ENCODE data around the gene ATF4. TPM values are rescaled to one million over a fixed set of nuclear protein-coding genes. Genes with fewer than 3 reads are reported as not detected.

The ATF4 gene
- total and polyA plus RNA-seq, 2 experiments from 2014 or later = 203 to 375 TPM

- no peak overlapping the region for H3K4me3 ChIP-seq
- no peak overlapping the region for H3K27ac ChIP-seq
- H3K4me1 ChIP-seq (ENCODE audit: low read depth) = peaks cover 14% of the 10 kb centered on the region
- TF ChIP-seq CTCF (IDR thresholded peaks at IDR 0.05; ENCODE audit: low read depth, low read length) = no peak
- no peaks in the 10 kb centered on the region for H3K36me3 ChIP-seq
- peak in 1 of 2 donors; percentile 76 for DNase-seq (ENCODE audit: low read depth in 1 of 2, low spot score in 1 of 2)
- H3K27me3 ChIP-seq = no peaks in the 10 kb centered on the region
- no peaks in the 10 kb centered on the region for H3K9me3 ChIP-seq (ENCODE audit: low read depth)
These were observed 41.9 kb upstream of the ATF4 start for GRCh38 chr22:39478441-39478850.

GRCh38 chr22:39479254-39479653, 41.1 kb upstream of the ATF4 start:
- TF ChIP-seq CTCF (IDR thresholded peaks at IDR 0.05; ENCODE audit: low read depth, low read length) = no peak
- H3K27me3 ChIP-seq = no peaks in the 10 kb centered on the region
- H3K9me3 ChIP-seq (ENCODE audit: low read depth) = no peaks in the 10 kb centered on the region
- H3K4me1 ChIP-seq (ENCODE audit: low read depth) = peaks cover 8% of the 10 kb centered on the region
- H3K36me3 ChIP-seq = no peaks in the 10 kb centered on the region
- H3K4me3 ChIP-seq = no peak overlapping the region
- DNase-seq (ENCODE audit: low read depth in 1 of 2, low spot score in 1 of 2) = no peak
- no peak overlapping the region for H3K27ac ChIP-seq

- TF ChIP-seq CTCF (IDR thresholded peaks at IDR 0.05; ENCODE audit: low read depth, low read length) = no peak
- no peaks in the 10 kb centered on the region for H3K27me3 ChIP-seq
These were observed 39.8 kb upstream of the ATF4 start for GRCh38 chr22:39480557-39480956.

GRCh38 chr22:39481054-39481453, 39.3 kb upstream of the ATF4 start:
- H3K4me1 ChIP-seq (ENCODE audit: low read depth) = no peaks in the 10 kb centered on the region
- DNase-seq (ENCODE audit: low read depth in 1 of 2, low spot score in 1 of 2) = no peak
- H3K27ac ChIP-seq = no peak overlapping the region
- H3K4me3 ChIP-seq = no peak overlapping the region
- no peaks in the 10 kb centered on the region for H3K27me3 ChIP-seq
- TF ChIP-seq CTCF (IDR thresholded peaks at IDR 0.05; ENCODE audit: low read depth, low read length) = no peak
- no peaks in the 10 kb centered on the region for H3K36me3 ChIP-seq
- no peaks in the 10 kb centered on the region for H3K9me3 ChIP-seq (ENCODE audit: low read depth)

More at GRCh38 chr22:39480557-39480956, 39.8 kb upstream of the ATF4 start:
- Histone ChIP-seq H3K36me3 (no peaks in the 10 kb centered on the region), H3K4me1 (ENCODE audit: low read depth) (no peaks in the 10 kb centered on the region), H3K27ac (no peak overlapping the region), H3K9me3 (ENCODE audit: low read depth) (no peaks in the 10 kb centered on the region), H3K4me3 (no peak overlapping the region)
- DNase-seq (ENCODE audit: low read depth in 1 of 2, low spot score in 1 of 2) = no peak

- Histone ChIP-seq H3K9me3 (ENCODE audit: low read depth) (no peaks in the 10 kb centered on the region), H3K27ac (no peak overlapping the region), H3K27me3 (no peaks in the 10 kb centered on the region), H3K4me1 (ENCODE audit: low read depth) (no peaks in the 10 kb centered on the region), H3K36me3 (no peaks in the 10 kb centered on the region), H3K4me3 (no peak overlapping the region)
- TF ChIP-seq CTCF (IDR thresholded peaks at IDR 0.05; ENCODE audit: low read depth, low read length) = no peak
- no peak for DNase-seq (ENCODE audit: low read depth in 1 of 2, low spot score in 1 of 2)
These were observed 38.8 kb upstream of the ATF4 start for GRCh38 chr22:39481595-39481994.

GRCh38 chr22:39482768-39483167, 37.6 kb upstream of the ATF4 start:
- Histone ChIP-seq H3K4me1 (ENCODE audit: low read depth) (no peaks in the 10 kb centered on the region), H3K4me3 (no peak overlapping the region), H3K27ac (no peak overlapping the region), H3K9me3 (ENCODE audit: low read depth) (no peaks in the 10 kb centered on the region), H3K36me3 (no peaks in the 10 kb centered on the region), H3K27me3 (no peaks in the 10 kb centered on the region)
- TF ChIP-seq CTCF (IDR thresholded peaks at IDR 0.05; ENCODE audit: low read depth, low read length) = no peak
- no peak for DNase-seq (ENCODE audit: low read depth in 1 of 2, low spot score in 1 of 2)
